GM21526 (cell line): ENCODE data around the gene CHN2.

Experiments used
- ATAC-seq: cut with Tn5 transposase; IDR thresholded peaks from one replicate; pipeline ENCODE4 v1.9.1; 2021; ENCODE audit warnings: moderate library complexity; ENCODE audit not compliant: unreplicated experiment, low FRiP score

The CHN2 gene

GRCh38 chr7:29354340-29354739 lies 159.8 kb downstream of the CHN2 start:
- ATAC-seq: no peak

- no peak for ATAC-seq
Observed at GRCh38 chr7:29355388-29355787, 160.8 kb downstream of the CHN2 start.

GRCh38 chr7:29356631-29357030 lies 162.1 kb downstream of the CHN2 start:
- ATAC-seq: no peak

GRCh38 chr7:29359482-29360093 lies 165.0 kb downstream of the CHN2 start:
- ATAC-seq: no peak

- no peak for ATAC-seq
Observed at GRCh38 chr7:29360633-29361625, 166.4 kb downstream of the CHN2 start.

GRCh38 chr7:29362380-29362779 lies 167.8 kb downstream of the CHN2 start:
- no peak for ATAC-seq

GRCh38 chr7:29363636-29364425 lies 169.3 kb downstream of the CHN2 start:
- ATAC-seq: no peak

GRCh38 chr7:29364661-29365060 lies 170.1 kb downstream of the CHN2 start:
- no peak for ATAC-seq

- ATAC-seq: no peak
Observed at GRCh38 chr7:29365423-29365822, 170.8 kb downstream of the CHN2 start.

- ATAC-seq: no peak
Observed at GRCh38 chr7:29367784-29368183, 173.2 kb downstream of the CHN2 start.

- ATAC-seq: no peak
Observed at GRCh38 chr7:29369909-29370488, 175.4 kb downstream of the CHN2 start.

- ATAC-seq: no peak
Observed at GRCh38 chr7:29370531-29371314, 176.1 kb downstream of the CHN2 start.

- no peak for ATAC-seq
Observed at GRCh38 chr7:29371472-29371871, 176.9 kb downstream of the CHN2 start.

GRCh38 chr7:29372351-29373090 lies 177.9 kb downstream of the CHN2 start:
- ATAC-seq: no peak

- no peak for ATAC-seq
Observed at GRCh38 chr7:29375641-29376562, 181.3 kb downstream of the CHN2 start.

GRCh38 chr7:29377718-29378117 lies 183.1 kb downstream of the CHN2 start:
- no peak for ATAC-seq

GRCh38 chr7:29379551-29379950 lies 185.0 kb downstream of the CHN2 start:
- no peak for ATAC-seq
